Endothelial cell (in vitro differentiated cells): ENCODE data around the gene KCNE2. TPM values are rescaled to one million over a fixed set of nuclear protein-coding genes. Genes with fewer than 3 reads are reported as not detected.
"Not testable (repeated sequence)": the region's sequence is repeated elsewhere in the genome, so short reads cannot be mapped to it uniquely, and the experiment has no call there.

Source experiments
- DNase-seq: peaks from one replicate; pipeline ENCODE4 v3.0.0; 2021; ENCODE audit warnings: low spot score
- H3K27ac Mint-ChIP-seq: one replicate; pipeline ENCODE4 v1.8.0; 2021; ENCODE audit warnings: mixed read lengths, inconsistent platforms; ENCODE audit not compliant: unreplicated experiment
- H3K27me3 Mint-ChIP-seq: one replicate; pipeline ENCODE4 v1.8.0; 2021; ENCODE audit warnings: mild to moderate bottlenecking, moderate library complexity, mixed read lengths, inconsistent platforms; ENCODE audit not compliant: unreplicated experiment
- H3K36me3 Mint-ChIP-seq: one replicate; pipeline ENCODE4 v1.8.0; 2021; ENCODE audit warnings: mild to moderate bottlenecking, low read depth, mixed read lengths, inconsistent platforms; ENCODE audit not compliant: unreplicated experiment
- H3K4me1 Mint-ChIP-seq: one replicate; pipeline ENCODE4 v1.8.0; 2021; ENCODE audit warnings: mild to moderate bottlenecking, mixed read lengths, inconsistent platforms; ENCODE audit not compliant: unreplicated experiment
- H3K4me3 Mint-ChIP-seq: one replicate; pipeline ENCODE4 v1.8.0; 2021; ENCODE audit warnings: mild to moderate bottlenecking, mixed read lengths, inconsistent platforms; ENCODE audit not compliant: unreplicated experiment
- H3K9me3 Mint-ChIP-seq: one replicate; pipeline ENCODE4 v1.8.0; 2021; ENCODE audit warnings: mixed read lengths, inconsistent platforms; ENCODE audit not compliant: unreplicated experiment
- total RNA-seq: library from RNA; stranded (reverse); fragmentation: NEBNext Ultra II Directional; extraction: Animal tissue kit (Norgen Biotek cat#: 25700); gene quantifications from one replicate; pipeline ENCODE4 v1.2.1, GENCODE V29; 2021; ENCODE audit not compliant: unreplicated experiment

Gene KCNE2
- total RNA-seq, 1 donor from 2014 or later: not detected

GRCh38 chr21:34375619-34375972 is 11.8 kb downstream of the KCNE2 start:
- not testable (repeated sequence) for H3K36me3 Mint-ChIP-seq, DNase-seq, H3K4me3 Mint-ChIP-seq, H3K27me3 Mint-ChIP-seq, H3K9me3 Mint-ChIP-seq, H3K27ac Mint-ChIP-seq, H3K4me1 Mint-ChIP-seq

- H3K4me3 Mint-ChIP-seq, H3K36me3 Mint-ChIP-seq, DNase-seq, H3K27me3 Mint-ChIP-seq, H3K9me3 Mint-ChIP-seq, H3K4me1 Mint-ChIP-seq, H3K27ac Mint-ChIP-seq: not testable (repeated sequence)
These were observed 19.3 kb downstream of the KCNE2 start for GRCh38 chr21:34383138-34383537.

DNA sequence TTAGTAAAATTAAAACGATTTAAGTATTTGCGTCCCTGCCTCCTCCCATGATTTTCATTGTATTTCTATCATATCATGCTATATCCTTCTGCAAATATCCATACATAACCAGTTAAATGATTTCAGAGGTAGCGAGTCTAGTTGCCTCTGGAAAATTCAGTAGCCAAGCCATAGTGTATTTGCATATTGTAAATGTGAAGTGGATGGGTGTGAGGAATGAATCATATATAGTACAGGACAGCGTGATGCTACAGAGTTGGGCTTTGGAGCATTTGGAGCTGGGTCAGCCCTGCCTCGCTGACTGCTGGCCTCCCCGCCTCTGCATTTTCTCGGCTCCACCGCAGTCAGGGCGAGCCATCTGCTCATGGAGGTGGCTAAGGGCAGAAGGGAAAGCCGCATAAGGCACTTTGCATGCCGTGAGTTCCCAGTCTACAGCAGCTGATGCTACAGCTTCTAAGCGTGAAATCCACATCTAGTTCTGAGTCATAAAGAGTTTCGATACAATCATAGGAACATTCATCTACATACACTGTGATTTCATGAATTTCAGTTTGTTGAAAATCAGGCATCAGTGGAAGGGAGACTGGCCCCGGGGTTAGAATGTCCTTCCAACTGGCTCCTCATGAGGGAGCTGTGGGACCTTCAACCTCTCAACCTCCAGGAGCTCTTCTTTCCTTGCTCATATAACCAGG is 20.1 kb downstream of the KCNE2 start:
- not testable (repeated sequence) for DNase-seq

DNA sequence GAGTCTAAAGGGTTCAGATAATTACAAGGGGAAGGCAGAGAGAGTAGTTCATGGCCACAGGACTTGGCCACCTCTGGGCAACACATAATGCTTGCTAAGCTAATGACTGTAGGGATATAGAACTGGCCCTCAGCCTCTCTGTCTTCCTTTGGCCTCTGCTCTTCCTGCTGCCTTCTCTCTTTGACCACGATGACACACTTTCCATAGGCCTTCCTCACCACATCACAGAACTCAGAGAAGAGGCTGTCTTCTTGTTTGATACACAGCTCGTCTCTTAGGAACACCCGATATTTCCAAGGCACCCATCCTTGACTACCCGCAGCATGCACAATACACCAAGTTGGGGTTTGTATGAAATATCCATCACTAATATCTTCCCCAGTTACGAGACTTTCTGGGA is 36.7 kb downstream of the KCNE2 start:
- not testable (repeated sequence) for H3K27me3 Mint-ChIP-seq, H3K36me3 Mint-ChIP-seq, H3K4me1 Mint-ChIP-seq, DNase-seq, H3K4me3 Mint-ChIP-seq, H3K9me3 Mint-ChIP-seq, H3K27ac Mint-ChIP-seq

More for the DNA sequence above, 20.1 kb downstream of the KCNE2 start:
- H3K4me1 Mint-ChIP-seq, H3K27me3 Mint-ChIP-seq, H3K27ac Mint-ChIP-seq, H3K9me3 Mint-ChIP-seq, H3K36me3 Mint-ChIP-seq, H3K4me3 Mint-ChIP-seq: not testable (repeated sequence)

DNA sequence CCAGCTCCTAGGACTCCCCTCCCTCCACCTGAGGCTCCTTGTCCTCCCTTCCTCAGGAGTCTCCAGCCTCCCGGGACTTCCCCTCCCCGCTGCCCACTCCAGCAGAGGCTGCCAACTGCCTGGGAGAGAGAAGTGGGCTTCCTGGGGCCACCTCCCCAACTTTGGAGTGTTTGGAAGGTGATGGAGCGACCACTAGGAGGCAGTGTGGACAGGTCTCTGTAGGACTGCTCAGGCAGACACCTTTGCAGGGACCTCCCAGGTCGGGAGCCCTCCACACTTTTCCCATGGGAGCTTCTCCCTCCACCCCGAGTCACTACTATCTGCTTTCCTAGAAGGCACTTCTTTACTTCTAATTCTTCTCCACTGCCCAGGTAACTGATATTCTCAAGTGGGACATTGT is 40.9 kb downstream of the KCNE2 start:
- H3K9me3 Mint-ChIP-seq, H3K27me3 Mint-ChIP-seq, H3K4me1 Mint-ChIP-seq, H3K27ac Mint-ChIP-seq, H3K4me3 Mint-ChIP-seq, DNase-seq, H3K36me3 Mint-ChIP-seq: not testable (repeated sequence)

DNA sequence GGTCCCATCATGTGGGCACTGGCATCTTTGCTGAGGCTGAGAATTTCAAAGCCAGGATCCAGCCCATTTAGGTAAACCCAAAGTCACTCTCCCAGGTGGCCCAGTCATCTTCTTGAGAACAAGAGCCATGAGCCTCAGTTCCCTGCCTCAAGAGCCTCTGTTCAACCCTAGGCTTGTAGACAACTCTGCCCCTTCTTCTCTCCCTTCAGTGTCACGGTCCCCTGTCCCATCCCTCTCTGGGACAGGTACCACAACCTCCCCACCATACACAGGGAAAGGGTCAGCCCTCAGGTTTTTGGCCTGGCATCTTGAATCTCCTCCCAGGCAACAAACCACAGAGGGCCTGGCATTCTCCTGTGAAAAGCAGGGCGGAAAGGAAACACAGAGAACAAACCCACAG is 41.9 kb downstream of the KCNE2 start:
- not testable (repeated sequence) for H3K27ac Mint-ChIP-seq, H3K4me1 Mint-ChIP-seq, H3K4me3 Mint-ChIP-seq, H3K36me3 Mint-ChIP-seq, H3K27me3 Mint-ChIP-seq, DNase-seq, H3K9me3 Mint-ChIP-seq

- H3K9me3 Mint-ChIP-seq, H3K4me1 Mint-ChIP-seq, H3K27me3 Mint-ChIP-seq, H3K27ac Mint-ChIP-seq, H3K36me3 Mint-ChIP-seq, H3K4me3 Mint-ChIP-seq, DNase-seq: not testable (repeated sequence)
These were observed 42.3 kb downstream of the KCNE2 start for GRCh38 chr21:34406102-34406501.

DNA sequence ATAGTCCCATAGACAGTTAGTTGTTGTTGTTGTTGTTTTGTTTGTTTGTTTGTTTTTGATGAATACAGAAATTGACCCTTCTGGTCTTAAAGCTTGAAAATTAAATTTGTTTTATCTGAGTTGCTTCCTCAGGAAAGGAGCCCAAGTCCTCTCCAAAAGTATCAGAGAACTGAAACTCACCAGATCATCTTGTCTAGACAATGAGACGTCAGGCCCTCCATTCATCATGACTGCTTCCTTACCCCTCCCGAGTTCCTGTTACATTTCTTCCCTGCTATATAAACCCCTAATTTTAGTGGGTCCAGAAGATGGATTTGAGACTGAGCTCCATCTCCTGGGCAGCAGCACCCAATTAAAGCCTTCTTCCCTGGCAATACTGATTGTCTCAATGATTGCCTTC is 42.9 kb downstream of the KCNE2 start:
- not testable (repeated sequence) for H3K36me3 Mint-ChIP-seq, H3K9me3 Mint-ChIP-seq, H3K4me3 Mint-ChIP-seq, H3K27me3 Mint-ChIP-seq, DNase-seq, H3K27ac Mint-ChIP-seq, H3K4me1 Mint-ChIP-seq

DNA sequence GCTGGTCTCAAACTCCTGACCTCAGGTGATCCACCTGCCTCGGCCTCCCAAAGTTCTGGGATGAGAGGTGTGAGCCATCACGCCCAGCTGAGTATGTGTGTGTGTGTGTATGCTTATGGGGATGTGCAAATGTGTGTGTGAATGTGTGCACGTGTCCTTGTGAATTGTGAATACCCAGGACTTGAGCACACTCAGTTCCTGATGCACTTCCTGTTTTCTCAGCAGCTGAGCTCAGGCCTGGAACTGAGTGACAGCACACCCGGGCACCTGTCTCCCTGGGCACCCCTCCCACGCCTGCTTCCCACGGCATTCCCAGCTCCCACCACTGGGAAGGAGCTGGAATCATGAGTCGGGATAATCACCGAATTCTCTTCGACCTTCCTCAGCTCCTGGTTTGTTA is 43.5 kb downstream of the KCNE2 start:
- H3K36me3 Mint-ChIP-seq, H3K4me3 Mint-ChIP-seq, H3K27ac Mint-ChIP-seq, H3K4me1 Mint-ChIP-seq, H3K27me3 Mint-ChIP-seq, H3K9me3 Mint-ChIP-seq, DNase-seq: not testable (repeated sequence)

- not testable (repeated sequence) for H3K4me3 Mint-ChIP-seq, H3K4me1 Mint-ChIP-seq, H3K9me3 Mint-ChIP-seq, DNase-seq, H3K36me3 Mint-ChIP-seq, H3K27ac Mint-ChIP-seq, H3K27me3 Mint-ChIP-seq
These were observed 53.8 kb downstream of the KCNE2 start for GRCh38 chr21:34417448-34418077.
